GM10248 (cell line): ENCODE results near the gene CCT8L2.
"Not testable (repeated sequence)": the region's sequence is repeated elsewhere in the genome, so short reads cannot be mapped to it uniquely, and the experiment has no call there.

Experiments used
- CTCF ChIA-PET: fragments of 300-600 bp; sonication (Branson Sonifier 250); formaldehyde crosslinking; extraction: SDS; loops from one replicate; lab custom pipeline; 2021; ENCODE audit warnings: antibody characterized with exemption; lab: Yijun Ruan, JAX
- POLR2A ChIA-PET: fragments of 350-650 bp; sonication (Branson Sonifier 250); formaldehyde crosslinking; extraction: SDS; loops from one replicate; lab custom pipeline; 2020; ENCODE audit warnings: antibody characterized with exemption; lab: Yijun Ruan, JAX
- DNase-seq: peaks from one replicate; pipeline ENCODE4 v3.0.0; 2012; ENCODE audit errors: extremely low spot score
- CTCF ChIP-seq: IDR thresholded peaks from 2 replicates; pipeline ENCODE4 v1.5.1; 2012; ENCODE audit warnings: mild to moderate bottlenecking, low read depth; ENCODE audit errors: extremely low read depth, missing control alignments, control extremely low read depth

The CCT8L2 gene

GRCh38 chr22:16563555-16564520 lies 28.8 kb downstream of the CCT8L2 start:
- DNase-seq: no peak
- no peak for TF ChIP-seq CTCF
- ChIA-PET POLR2A (no interaction called here), CTCF (no interaction called here)

GRCh38 chr22:16562711-16563554 lies 29.7 kb downstream of the CCT8L2 start:
- ChIA-PET CTCF (no interaction called here), POLR2A (no interaction called here)
- DNase-seq: no peak
- no peak for TF ChIP-seq CTCF

GRCh38 chr22:16561093-16561658 lies 31.4 kb downstream of the CCT8L2 start:
- CTCF ChIA-PET, POLR2A ChIA-PET, DNase-seq: not testable (repeated sequence)

- DNase-seq, CTCF ChIA-PET, POLR2A ChIA-PET: not testable (repeated sequence)
These were observed 32.0 kb downstream of the CCT8L2 start for GRCh38 chr22:16560651-16561050.

- DNase-seq, POLR2A ChIA-PET, CTCF ChIA-PET: not testable (repeated sequence)
These were observed 32.6 kb downstream of the CCT8L2 start for GRCh38 chr22:16559996-16560395.

- POLR2A ChIA-PET: no interaction called here
- CTCF ChIA-PET: no interaction called here
- TF ChIP-seq CTCF: no peak
- no peak for DNase-seq
These were observed 33.3 kb downstream of the CCT8L2 start for GRCh38 chr22:16559056-16559955.

- DNase-seq, POLR2A ChIA-PET, CTCF ChIA-PET: not testable (repeated sequence)
These were observed 34.1 kb downstream of the CCT8L2 start for GRCh38 chr22:16558376-16558945.

GRCh38 chr22:16557511-16557910 lies 35.1 kb downstream of the CCT8L2 start:
- DNase-seq, POLR2A ChIA-PET, CTCF ChIA-PET: not testable (repeated sequence)

GRCh38 chr22:16555077-16555994 lies 37.3 kb downstream of the CCT8L2 start:
- CTCF ChIA-PET, POLR2A ChIA-PET, DNase-seq: not testable (repeated sequence)

- POLR2A ChIA-PET, CTCF ChIA-PET, DNase-seq: not testable (repeated sequence)
These were observed 49.3 kb downstream of the CCT8L2 start for GRCh38 chr22:16543310-16543709.
